Activated T-cell treated with anti-CD3 and anti-CD28 coated beads, Interleukin-2, amount 50 U/mL, for 4 hours (primary cell): ENCODE data around the gene CRYAA. TPM values are rescaled to one million over a fixed set of nuclear protein-coding genes. Genes with fewer than 3 reads are reported as not detected.

Experiments used
- ATAC-seq, 2 donors: fragments of 200-7000 bp; cut with Tn5 transposase; one replicate each; pipeline ENCODE4 v1.10.0; 2021
- DNase-seq: peaks from one replicate; pipeline ENCODE4 v3.0.0-alpha.2; 2020
- H3K27me3 Mint-ChIP-seq: one replicate; pipeline ENCODE4 v1.8.0; 2021; ENCODE audit warnings: low read depth, mixed read lengths
- H3K36me3 Mint-ChIP-seq: one replicate; pipeline ENCODE4 v1.8.0; 2022; ENCODE audit warnings: mixed read lengths; ENCODE audit not compliant: insufficient read depth
- H3K4me1 Mint-ChIP-seq: one replicate; pipeline ENCODE4 v1.8.0; 2021; ENCODE audit warnings: low read depth, mixed read lengths
- H3K4me3 Mint-ChIP-seq: one replicate; pipeline ENCODE4 v1.8.0; 2021; ENCODE audit warnings: mild to moderate bottlenecking, moderate library complexity, mixed read lengths
- H3K9me3 Mint-ChIP-seq: one replicate; pipeline ENCODE4 v1.8.0; 2021; ENCODE audit warnings: mixed read lengths
- total RNA-seq, 3 donors: library from RNA; stranded (reverse); gene quantifications; one replicate each; pipeline ENCODE4 v1.2.1, GENCODE V29; 2021

Gene CRYAA
- total RNA-seq, 3 donors from 2014 or later, result not detected

DNA sequence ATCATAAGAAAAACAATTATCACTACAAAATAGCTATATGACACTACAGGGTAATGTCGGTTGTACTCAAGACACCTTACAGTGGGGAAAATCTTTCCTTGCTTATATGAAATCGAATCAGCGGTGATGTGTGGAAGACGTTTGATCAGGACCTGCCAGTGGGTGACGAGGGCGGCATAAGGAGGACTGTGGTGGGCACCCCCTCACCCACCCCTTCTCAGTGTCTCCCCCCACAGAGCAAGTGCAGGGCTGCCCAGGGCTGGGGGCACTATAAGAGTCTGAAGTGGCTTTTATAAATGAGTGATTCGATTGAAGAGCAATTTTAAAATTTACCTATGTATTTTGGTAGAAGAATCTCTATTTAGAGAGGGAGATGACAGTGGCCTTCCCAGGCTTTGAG lies 35.8 kb downstream of the CRYAA start:
- H3K27me3 Mint-ChIP-seq, result peaks cover 29% of the 10 kb centered on the region
- H3K9me3 Mint-ChIP-seq, result peaks cover 17% of the 10 kb centered on the region
- DNase-seq (no peak), ATAC-seq (no peak)
- no peaks in the 10 kb centered on the region for H3K4me1 Mint-ChIP-seq
- peaks cover 2% of the 10 kb centered on the region for H3K36me3 Mint-ChIP-seq
- H3K4me3 Mint-ChIP-seq, result no peak overlapping the region

DNA sequence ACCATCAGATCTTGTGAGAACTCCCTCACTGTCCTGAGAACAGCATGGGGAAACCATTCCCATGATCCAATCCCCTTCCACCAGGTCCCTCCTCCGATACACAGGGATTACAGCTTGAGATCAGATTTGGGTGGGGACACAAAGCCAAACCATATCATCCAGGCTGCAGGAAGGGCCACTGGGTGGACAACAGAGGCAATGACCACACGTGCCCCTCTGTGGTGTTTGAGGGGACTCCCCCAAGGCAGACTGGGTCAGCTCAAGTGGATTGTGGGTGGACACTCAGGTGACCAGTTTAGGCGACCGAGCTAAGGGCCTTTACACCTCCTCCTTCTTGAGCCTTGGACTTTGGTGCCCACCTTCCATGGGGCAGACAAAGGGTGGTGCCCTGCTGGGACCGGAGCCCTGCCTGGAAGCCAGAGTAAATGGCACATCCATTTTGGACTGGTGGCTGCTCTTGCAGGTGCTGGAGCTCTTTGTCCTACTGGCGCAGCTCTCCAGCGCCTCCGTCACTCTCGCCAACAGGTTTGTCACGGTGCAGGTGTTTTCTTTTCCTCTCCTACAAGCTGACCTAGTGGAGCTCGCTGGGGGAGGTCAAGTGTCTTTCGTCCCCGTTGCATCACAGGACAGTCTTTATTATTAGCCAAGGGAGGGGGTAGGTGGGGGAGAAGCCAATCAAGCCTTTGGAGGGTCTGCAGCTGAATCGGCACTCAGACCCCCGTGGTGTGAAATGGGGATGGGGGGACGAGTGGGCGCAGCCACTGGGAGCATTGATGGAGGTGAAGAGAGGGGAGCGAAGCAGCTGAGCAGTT lies 37.6 kb downstream of the CRYAA start:
- ATAC-seq (no peak), DNase-seq (no peak)
- Mint-ChIP-seq H3K36me3 (peaks cover 2% of the 10 kb centered on the region), H3K9me3 (peaks cover 6% of the 10 kb centered on the region), H3K27me3 (peaks cover 33% of the 10 kb centered on the region), H3K4me1 (no peaks in the 10 kb centered on the region), H3K4me3 (no peak overlapping the region)

DNA sequence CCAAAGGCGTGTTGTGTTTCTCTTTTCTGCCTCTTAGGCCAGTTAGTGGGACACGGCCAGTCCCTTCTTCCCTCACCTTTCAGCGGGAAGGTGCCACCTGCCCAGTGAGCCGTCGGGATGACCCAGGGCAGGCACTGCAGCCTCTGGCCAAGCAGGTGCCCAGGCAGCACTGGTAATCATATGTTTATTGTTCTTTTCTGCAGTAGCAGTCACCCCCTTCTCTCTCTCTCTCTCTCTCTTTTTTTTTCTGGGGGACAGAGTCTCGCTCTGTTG lies 38.2 kb downstream of the CRYAA start:
- no peaks in the 10 kb centered on the region for H3K4me1 Mint-ChIP-seq
- H3K4me3 Mint-ChIP-seq, result no peak overlapping the region
- H3K36me3 Mint-ChIP-seq, result peaks cover under 1% of the 10 kb centered on the region
- H3K27me3 Mint-ChIP-seq, result peaks cover 33% of the 10 kb centered on the region
- DNase-seq (no peak), ATAC-seq (no peak)
- peaks cover under 1% of the 10 kb centered on the region for H3K9me3 Mint-ChIP-seq

DNA sequence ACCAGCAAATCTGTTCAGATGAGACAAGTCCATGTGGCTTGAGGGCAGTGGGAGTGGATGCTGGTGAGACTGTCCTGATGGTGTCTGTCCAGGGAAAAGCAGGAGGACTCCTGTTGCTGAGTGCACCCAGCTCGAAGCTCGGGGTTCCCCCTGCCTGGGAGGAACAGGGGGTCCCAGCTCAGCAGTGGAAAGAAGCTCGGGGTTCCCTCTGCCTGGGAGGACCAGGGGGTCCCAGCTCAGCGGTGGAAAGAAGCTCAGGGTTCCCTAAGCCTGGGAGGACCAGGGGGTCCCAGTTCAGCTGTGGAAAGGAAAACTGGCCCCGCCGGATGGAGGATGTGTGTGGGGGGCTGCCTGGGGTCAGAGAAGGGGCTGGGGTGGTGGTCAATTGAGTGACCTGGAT lies 39.1 kb downstream of the CRYAA start:
- H3K4me1 Mint-ChIP-seq, result no peaks in the 10 kb centered on the region
- no peak for DNase-seq
- H3K36me3 Mint-ChIP-seq, result no peaks in the 10 kb centered on the region
- no peak overlapping the region for H3K4me3 Mint-ChIP-seq
- no peak for ATAC-seq
- no peaks in the 10 kb centered on the region for H3K9me3 Mint-ChIP-seq
- peaks cover 33% of the 10 kb centered on the region for H3K27me3 Mint-ChIP-seq

DNA sequence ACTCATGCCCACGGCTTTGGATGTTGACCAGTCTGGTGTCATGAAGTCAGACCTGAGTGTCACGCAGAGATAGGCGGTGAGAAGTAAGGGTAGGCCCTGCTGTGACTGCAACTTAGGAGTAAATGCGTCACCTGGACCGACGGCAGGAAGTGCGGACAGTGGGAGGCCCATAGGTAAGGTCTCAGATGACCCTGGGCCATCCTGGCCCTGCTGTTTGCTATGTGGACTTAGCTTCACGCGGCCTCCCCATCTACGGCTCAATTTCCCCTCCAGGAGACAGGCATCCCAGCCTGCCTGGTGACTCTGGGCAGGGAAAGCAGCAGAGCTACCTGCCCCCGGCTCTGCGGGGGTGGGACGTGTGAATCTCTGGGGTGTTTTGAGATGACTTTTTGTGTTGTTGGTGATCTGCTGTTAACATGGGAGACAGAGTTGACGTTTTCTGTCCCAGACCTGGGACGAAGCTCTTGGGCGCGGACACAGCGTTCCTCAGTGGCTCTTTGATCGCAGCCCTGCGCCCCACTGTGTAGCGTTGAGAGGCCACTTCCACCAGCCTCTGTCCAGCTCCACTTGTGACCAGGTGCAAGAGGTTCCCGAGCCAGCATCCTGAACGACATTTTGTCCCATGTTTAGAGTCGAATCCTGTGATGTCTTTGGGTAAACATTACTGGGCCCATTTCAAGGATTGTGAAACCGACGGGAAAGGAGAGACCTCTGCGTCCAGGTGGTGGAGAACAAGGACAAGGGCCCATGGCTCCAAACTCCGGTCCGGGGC lies 39.9 kb downstream of the CRYAA start:
- no peaks in the 10 kb centered on the region for H3K4me1 Mint-ChIP-seq
- no peaks in the 10 kb centered on the region for H3K9me3 Mint-ChIP-seq
- no peak for ATAC-seq
- peaks cover 33% of the 10 kb centered on the region for H3K27me3 Mint-ChIP-seq
- H3K4me3 Mint-ChIP-seq, result no peak overlapping the region
- H3K36me3 Mint-ChIP-seq, result no peaks in the 10 kb centered on the region
- no peak for DNase-seq

DNA sequence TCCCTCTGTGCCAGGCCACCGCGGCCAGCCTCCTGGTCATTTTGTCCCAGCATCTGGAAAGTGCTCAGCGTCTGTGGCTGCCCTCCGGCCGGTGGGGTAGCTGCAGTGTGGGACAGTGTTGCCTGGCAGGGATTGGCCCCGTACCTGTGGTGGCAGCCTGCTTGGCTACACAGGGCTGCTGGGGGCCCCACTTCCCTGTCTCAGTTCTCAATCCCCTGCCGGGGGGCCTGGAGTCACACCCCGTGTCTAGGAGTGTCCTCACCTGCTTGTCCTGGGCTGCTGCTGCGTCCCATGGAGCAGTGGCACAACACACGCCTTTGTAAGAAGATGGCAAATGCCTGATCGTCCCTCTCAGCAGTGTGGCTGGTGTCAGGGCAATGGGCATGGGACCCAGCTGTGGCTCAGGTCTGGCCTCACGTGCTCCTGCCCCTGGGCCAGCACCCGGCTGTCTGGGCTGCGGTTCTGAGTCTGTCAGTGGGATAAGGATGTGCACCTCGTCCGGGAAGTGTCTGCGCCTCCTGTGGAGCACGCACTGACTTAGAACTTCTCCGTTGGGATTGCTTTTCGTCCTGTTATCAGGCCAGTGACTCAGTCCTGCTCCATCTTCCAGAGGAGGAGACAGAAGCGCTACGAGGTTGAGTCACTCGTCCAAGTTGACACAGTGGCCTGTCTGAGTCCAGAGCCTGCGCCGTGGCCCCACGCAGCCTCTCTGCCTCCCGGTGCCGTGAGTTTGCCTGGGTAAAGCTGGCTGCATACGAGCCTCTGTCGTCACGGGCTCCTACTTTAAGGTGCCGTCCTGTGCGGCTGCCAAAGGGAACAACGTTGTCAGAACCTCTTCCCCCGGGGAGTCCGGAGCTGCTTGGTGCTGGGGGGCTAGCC lies 41.0 kb downstream of the CRYAA start:
- H3K4me3 Mint-ChIP-seq, result no peak overlapping the region
- H3K4me1 Mint-ChIP-seq, result no peaks in the 10 kb centered on the region
- H3K36me3 Mint-ChIP-seq, result no peaks in the 10 kb centered on the region
- ATAC-seq, result no peak
- H3K9me3 Mint-ChIP-seq, result no peaks in the 10 kb centered on the region
- no peak for DNase-seq
- peaks cover 33% of the 10 kb centered on the region for H3K27me3 Mint-ChIP-seq

DNA sequence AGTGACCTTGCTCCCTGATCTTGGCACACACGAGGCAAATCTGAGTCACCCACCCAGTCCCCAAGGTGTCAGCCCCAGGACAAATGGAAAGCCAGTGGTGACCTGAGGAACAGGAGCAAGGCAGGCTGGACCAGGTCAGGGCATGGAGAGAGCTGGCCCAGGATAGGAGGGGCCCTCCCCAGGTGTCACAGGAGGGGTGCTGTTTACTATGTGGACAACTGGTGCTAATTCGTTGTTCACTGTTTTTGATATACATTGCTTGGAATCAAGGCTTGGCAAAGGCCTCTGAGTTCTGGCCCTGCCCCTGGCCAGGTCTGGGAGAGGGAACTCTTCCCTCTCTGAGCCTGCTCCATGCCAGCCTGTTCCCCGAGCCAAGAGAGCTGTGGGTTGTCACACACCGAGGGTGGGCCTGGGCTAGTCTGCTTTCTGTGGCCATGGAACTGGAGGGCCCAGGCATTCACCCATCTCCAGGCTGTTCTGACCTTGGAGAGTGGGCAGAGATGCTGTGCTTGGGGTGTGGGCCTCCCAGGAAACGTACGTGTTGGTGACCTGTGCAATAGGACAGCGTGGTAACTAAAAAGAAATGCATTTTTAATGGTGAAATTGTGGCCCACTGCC lies 41.8 kb downstream of the CRYAA start:
- DNase-seq (no peak), ATAC-seq (no peak)
- H3K36me3 Mint-ChIP-seq, result no peaks in the 10 kb centered on the region
- no peak overlapping the region for H3K4me3 Mint-ChIP-seq
- H3K9me3 Mint-ChIP-seq, result no peaks in the 10 kb centered on the region
- no peaks in the 10 kb centered on the region for H3K4me1 Mint-ChIP-seq
- peaks cover 33% of the 10 kb centered on the region for H3K27me3 Mint-ChIP-seq

DNA sequence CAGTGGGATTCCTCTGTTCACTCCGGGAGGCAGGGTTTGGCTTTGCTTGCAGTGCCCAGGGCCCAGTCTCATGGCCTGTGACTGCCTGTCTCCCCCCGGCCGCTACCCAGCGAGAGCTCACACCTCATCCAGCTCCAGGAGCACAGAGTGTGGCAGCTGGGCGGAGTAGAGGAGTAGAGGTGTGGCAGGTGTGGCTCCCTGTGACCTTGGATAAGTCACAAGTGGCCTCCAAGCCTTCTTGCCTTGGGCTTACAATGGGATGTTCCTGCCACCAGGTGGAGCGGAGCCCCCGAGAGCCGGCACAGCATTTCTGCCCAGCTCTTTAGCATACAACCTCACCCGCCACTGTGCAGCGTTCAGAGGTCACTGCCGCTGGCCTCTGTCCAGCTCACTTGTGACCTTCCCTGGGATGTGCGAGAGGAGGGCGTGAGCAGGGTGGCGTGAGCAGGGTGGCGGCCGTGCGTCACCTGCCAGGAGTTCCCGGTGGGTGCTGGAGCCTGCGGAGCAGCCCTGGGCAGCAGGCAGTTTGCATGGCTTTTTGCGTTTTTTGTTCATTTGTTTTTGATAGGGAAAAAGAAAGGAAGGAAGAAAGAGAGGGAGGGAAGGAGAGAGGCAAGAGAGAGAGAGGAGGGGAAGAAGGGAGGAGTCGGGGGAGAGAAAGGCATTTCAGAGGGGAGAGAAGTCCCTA lies 42.4 kb downstream of the CRYAA start:
- ATAC-seq, result no peak
- DNase-seq, result no peak
- Mint-ChIP-seq H3K36me3 (no peaks in the 10 kb centered on the region), H3K9me3 (no peaks in the 10 kb centered on the region), H3K4me3 (no peak overlapping the region), H3K27me3 (peaks cover 27% of the 10 kb centered on the region), H3K4me1 (no peaks in the 10 kb centered on the region)

DNA sequence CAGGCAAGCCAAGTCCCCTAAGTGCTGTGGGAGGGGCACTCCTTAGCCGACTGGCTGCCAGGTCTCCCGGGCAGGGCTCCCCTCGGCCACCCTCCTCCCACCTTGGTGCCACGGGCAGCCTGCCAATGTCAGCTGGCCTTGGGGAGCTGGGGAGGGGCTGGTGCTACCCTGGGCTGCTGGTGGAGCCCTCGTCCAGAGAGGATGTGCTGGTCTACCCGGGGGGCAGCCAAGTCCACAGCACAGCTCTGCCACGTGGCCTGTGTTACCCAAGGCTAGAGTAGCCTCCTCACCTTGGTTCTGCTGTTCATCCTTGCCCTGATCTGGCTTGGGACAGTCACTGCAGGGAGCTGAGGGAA lies 42.9 kb downstream of the CRYAA start:
- Mint-ChIP-seq H3K36me3 (no peaks in the 10 kb centered on the region), H3K4me1 (no peaks in the 10 kb centered on the region), H3K4me3 (no peak overlapping the region), H3K27me3 (peaks cover 24% of the 10 kb centered on the region), H3K9me3 (no peaks in the 10 kb centered on the region)
- DNase-seq (no peak), ATAC-seq (no peak)

Other genes with a start within 250 kb of the CRYAA start
- not detected for gene ERVH48-1, start 243.4 kb upstream of the CRYAA start, total RNA-seq
- gene PKNOX1, start 194.4 kb upstream of the CRYAA start, total RNA-seq, result 10 to 100 TPM; 17.5 to 20.7 (median 19.9) TPM
- gene CBS, start 93.2 kb upstream of the CRYAA start, total RNA-seq, result 1 to 10 TPM; 5.5 to 9.4 (median 8.4) TPM
- 10 to 100 TPM; 17.8 to 57.1 (median 27.0) TPM for gene U2AF1, start 61.4 kb upstream of the CRYAA start, total RNA-seq